HepG2 (cell line): ENCODE data around the gene ORMDL3. TPM values are rescaled to one million over a fixed set of nuclear protein-coding genes. Genes with fewer than 3 reads are reported as not detected.
A peak's percentile ranks its signal among the peaks of the same experiment; 100 is the strongest.

Source experiments
- EEA1 ChIP-seq: sonication (generic); formaldehyde crosslinking; IDR thresholded peaks from 2 replicates; pipeline ENCODE4 v1.5.1; 2020; ENCODE audit warnings: mild to moderate bottlenecking, missing genetic modification reagents, borderline replicate concordance
- FOXC1 ChIP-seq: sonication (generic); formaldehyde crosslinking; IDR thresholded peaks from 2 replicates; pipeline ENCODE4 v1.8.0; 2022; ENCODE audit warnings: mild to moderate bottlenecking, missing genetic modification reagents, borderline replicate concordance
- FOXK2 ChIP-seq: fragments of 450-650 bp; IDR thresholded peaks from 2 replicates; pipeline ENCODE4 v1.6.1; 2016
- GMEB2 ChIP-seq: IDR thresholded peaks from 2 replicates; pipeline ENCODE4 v1.6.1; 2016; ENCODE audit warnings: missing biosample characterization, missing genetic modification reagents, low read depth
- KAT2B ChIP-seq: fragments of 150-350 bp; IDR thresholded peaks from 2 replicates; pipeline ENCODE4 v1.6.1; 2014; ENCODE audit warnings: low read depth, low read length, borderline replicate concordance
- KLF12 ChIP-seq: sonication (generic); formaldehyde crosslinking; IDR thresholded peaks from 2 replicates; pipeline ENCODE4 v1.4.0; 2020; ENCODE audit warnings: missing genetic modification reagents, borderline replicate concordance
- MXI1 ChIP-seq: IDR thresholded peaks from 3 replicates; pipeline ENCODE4 v1.6.1; 2012; ENCODE audit warnings: low read depth, low read length, inconsistent platforms, borderline replicate concordance
- PHF5A ChIP-seq: IDR thresholded peaks from one replicate; pipeline ENCODE4 v1.6.1; 2018; ENCODE audit warnings: low read depth, missing genetic modification reagents; ENCODE audit not compliant: unreplicated experiment
- SALL1 ChIP-seq: sonication (generic); formaldehyde crosslinking; IDR thresholded peaks from 2 replicates; pipeline ENCODE4 v1.8.0; 2022; ENCODE audit warnings: mild to moderate bottlenecking, missing genetic modification reagents
- THAP11 ChIP-seq: IDR thresholded peaks from 2 replicates; pipeline ENCODE4 v1.6.1; 2016; ENCODE audit warnings: missing biosample characterization, missing genetic modification reagents
- ZNF276 ChIP-seq: sonication (generic); formaldehyde crosslinking; IDR thresholded peaks from 2 replicates; pipeline ENCODE4 v1.4.0; 2020; ENCODE audit warnings: mild to moderate bottlenecking, low read depth, missing genetic modification reagents
- ZNF281 ChIP-seq: sonication (generic); formaldehyde crosslinking; IDR thresholded peaks from 2 replicates; pipeline ENCODE4 v1.4.0; 2020; ENCODE audit warnings: missing genetic modification reagents, borderline replicate concordance
- ZNF326 ChIP-seq: sonication (generic); formaldehyde crosslinking; IDR thresholded peaks from 2 replicates; pipeline ENCODE4 v1.4.0; 2020; ENCODE audit warnings: missing genetic modification reagents, borderline replicate concordance
- ZNF609 ChIP-seq: sonication (generic); formaldehyde crosslinking; IDR thresholded peaks from 2 replicates; pipeline ENCODE4 v1.4.0; 2020; ENCODE audit warnings: mild to moderate bottlenecking, missing genetic modification reagents, borderline replicate concordance
- ZNF800 ChIP-seq: sonication (generic); formaldehyde crosslinking; IDR thresholded peaks from 2 replicates; pipeline ENCODE4 v1.4.0; 2020; ENCODE audit warnings: missing genetic modification reagents
- polyA plus RNA-seq, 8 experiments: library from polyadenylated mRNA; depleted of rRNA in 3 of 8; stranded (reverse) in 7 of 8; unstranded in 1 of 8; fragments of >200 nt; fragmentation: Illumina TruSeq in 4 of 8; extraction: Trizol in 4 of 8; gene quantifications; 2 replicates each; pipeline versions ENCODE4 v1.2.1 to v1.2.3, GENCODE V29; 2011 to 2016; ENCODE audit warnings: low read depth in 4 of 8, missing spikeins in 1 of 8, mixed read lengths in 1 of 8; ENCODE audit not compliant: insufficient read depth in 1 of 8
- total RNA-seq, 5 experiments: library from RNA; depleted of rRNA; stranded (reverse); fragments of >200 nt; fragmentation: Illumina TruSeq; extraction: Trizol; gene quantifications; 2 replicates each; pipeline ENCODE4 v1.2.3, GENCODE V29; 2016; ENCODE audit warnings: low read depth in 1 of 5

Gene ORMDL3
- total and polyA plus RNA-seq, 2 of the 13 experiments (the other 11 are each of a cell fraction or from before 2014, with no cell fraction given) = 181 to 384 TPM

- peak; percentile 56; the same call in 1 of the 2 replicates for TF ChIP-seq SALL1 (CRISPR knock-in tag)
- peak; percentile 57 for TF ChIP-seq THAP11 (CRISPR knock-in tag)
- no peak for TF ChIP-seq ZNF326 (CRISPR knock-in tag)
- TF ChIP-seq GMEB2 (CRISPR knock-in tag) = no peak
- TF ChIP-seq KLF12 (CRISPR knock-in tag) = 0 out of 2 replicates have a peak, but pooled peaks have one; percentile 49
- peak; percentile 33; the same call in 1 of the 2 replicates for TF ChIP-seq ZNF281 (CRISPR knock-in tag)
- no peak; the same call in 1 of the 2 replicates for TF ChIP-seq ZNF276
- TF ChIP-seq FOXK2 = no peak
- no peak for TF ChIP-seq EEA1
- peak; percentile 61; the same call in 1 of the 3 replicates for TF ChIP-seq MXI1
- 0 out of 2 replicates have a peak, but pooled peaks have one; percentile 58 for TF ChIP-seq FOXC1 (CRISPR knock-in tag)
- no peak for TF ChIP-seq KAT2B
- TF ChIP-seq PHF5A (CRISPR knock-in tag) = peak; percentile 38
- TF ChIP-seq ZNF800 = no peak
- no peak for TF ChIP-seq ZNF609
These were observed 25.5 kb upstream of the ORMDL3 start (continued) for GRCh38 chr17:39952680-39953470.
